Stromal cell of bone marrow (primary cell): ENCODE results near the gene CES1.
"Not testable (repeated sequence)": the region's sequence is repeated elsewhere in the genome, so short reads cannot be mapped to it uniquely, and the experiment has no call there.

Source experiments
- DNase-seq: peaks from one replicate; pipeline ENCODE4 v3.0.0-alpha.2; 2012; ENCODE audit warnings: low read depth

The CES1 gene

DNA sequence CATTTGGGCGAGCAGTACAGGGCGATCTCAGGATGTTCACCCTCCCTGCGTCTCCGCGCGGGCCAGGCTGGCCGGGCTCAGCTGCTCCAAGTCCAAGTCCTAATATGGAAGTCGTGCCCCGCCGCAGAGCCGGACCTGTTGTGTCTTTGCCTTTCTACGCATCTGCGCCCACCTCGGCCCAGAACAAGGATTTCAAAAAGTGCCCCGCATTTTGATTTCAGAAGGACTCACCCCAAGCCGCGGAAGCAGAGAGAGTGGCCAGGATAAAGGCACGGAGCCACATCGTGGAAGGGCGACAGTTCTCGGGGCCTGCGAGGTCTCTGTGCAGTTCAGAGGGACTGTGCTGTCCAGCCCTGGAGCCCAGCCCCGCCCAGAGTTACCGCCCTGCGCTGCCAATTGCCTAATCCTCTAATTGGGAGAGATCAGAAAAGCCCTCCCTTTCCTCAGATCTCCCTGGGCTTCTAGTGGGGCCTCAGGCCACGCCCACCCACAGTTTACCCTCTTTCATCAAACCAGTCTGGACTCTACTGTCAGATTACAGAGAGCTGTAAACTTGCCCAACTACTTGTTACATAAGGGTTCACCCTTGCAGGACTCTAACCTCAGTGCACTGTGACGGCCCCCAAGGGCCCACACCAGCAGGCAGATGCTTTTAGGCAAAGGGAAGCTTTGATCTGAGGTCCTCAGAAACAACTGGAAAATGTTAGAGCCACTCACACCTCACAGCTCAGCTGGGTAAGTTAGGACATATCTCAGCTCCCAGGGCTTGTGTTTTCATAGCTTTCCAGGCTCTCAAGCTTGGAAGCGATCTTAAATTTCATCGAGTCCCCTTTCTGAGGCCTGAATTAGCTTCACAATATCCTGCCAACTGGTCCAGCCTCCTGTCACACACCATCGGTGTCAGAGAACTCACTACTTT is at the start of gene CES1:
TSS of gene CES1 (minus strand) at position 324 of the 919 bp plus-strand sequence. CDS start at position 283, 41 bp downstream.
- DNase-seq, result no peak

- DNase-seq, result no peak
These were observed 44.0 kb upstream of the CES1 start for GRCh38 chr16:55876854-55877253.

GRCh38 chr16:55875273-55875672 is 42.4 kb upstream of the CES1 start, which contains the start of gene CES5A:
TSS of gene CES5A (minus strand) at chr16:55875373. CDS start at chr16:55875221, 152 bp downstream.
- no peak for DNase-seq

DNA sequence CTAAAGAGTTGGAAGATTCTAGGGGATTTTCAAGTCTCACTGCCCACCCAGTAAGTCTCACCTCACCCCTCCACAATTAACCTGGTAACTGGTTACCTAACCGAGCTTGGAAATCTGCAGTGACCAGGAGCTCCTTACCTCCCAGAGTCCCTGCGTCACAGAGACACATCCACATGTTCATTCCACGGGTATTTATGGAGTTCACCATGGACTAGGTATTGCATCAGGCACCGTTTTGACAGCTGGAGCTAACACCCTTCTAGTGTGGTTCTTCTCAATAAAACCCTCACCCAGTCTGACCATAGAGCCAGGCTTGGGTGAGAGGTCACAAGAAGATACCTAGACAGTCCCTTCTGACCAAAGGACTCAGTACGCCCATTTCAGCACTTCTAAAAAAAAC is 40.2 kb upstream of the CES1 start:
- no peak for DNase-seq

DNA sequence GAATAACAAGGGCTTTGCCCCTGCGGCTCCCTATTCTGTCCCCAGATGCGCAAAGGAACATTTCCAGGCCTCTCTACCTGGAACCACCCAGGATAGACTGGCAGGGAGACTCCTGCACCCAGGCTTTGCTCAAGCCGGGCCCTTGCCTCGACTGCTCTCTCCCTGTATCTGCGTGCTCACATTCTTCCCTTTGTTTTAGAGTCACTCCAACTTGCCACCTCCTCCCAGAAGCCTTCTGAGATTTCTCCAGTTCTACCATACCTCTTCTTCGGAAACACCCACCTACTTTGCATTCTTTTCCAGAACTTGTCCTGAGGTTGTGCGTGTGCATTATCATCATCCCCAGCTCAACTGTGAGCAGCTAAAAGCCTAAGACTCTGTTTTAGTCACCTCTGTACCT is 39.2 kb upstream of the CES1 start:
- no peak for DNase-seq

DNA sequence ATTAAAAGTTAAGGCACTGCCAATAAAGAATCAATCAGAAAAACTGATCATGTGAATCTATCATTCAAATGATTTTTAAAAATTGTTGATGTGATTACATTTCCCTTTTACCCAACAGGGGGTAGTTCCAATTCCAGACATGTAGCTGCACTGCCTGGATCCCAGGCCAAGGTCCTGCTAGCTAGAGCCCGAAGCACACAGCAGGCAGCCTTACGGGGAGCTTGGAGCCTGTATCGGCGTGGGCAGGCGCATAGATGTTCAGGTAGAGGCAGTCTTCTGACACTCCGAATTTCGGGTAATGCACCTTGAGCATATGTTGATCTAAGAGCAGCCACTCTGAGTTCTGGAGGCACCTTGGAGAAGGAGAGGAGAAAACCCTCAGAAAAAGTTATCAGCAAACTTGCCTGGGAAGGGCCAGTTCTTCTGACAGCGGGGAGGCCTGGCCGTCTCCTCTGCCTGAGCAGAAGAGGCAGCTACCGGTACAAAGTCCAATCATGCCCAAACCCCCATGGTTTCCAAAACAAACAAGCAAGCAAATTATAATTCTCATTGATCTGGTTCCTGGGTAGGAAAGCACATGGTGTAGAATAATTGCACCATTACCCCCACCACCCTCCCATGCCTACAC is 38.6 kb upstream of the CES1 start:
- DNase-seq, result no peak

DNA sequence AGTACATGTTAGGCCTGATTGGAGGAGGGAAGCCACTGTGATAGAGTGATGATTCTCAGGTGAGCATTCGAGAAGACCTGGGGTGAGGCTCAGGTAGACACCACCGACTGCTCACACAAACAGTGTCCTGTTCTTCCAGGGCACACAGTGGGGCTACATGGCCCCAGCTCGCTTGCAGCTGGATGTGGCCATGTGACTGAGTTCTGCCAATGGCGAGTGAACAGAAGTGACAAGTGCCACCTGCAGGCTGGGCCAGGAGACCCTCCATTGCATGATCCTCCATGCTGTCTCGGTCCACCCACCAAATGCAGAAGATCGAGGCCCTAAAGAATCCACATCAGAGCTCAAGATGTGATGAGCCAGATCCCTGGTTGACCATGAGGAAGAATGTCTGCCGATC is 36.1 kb upstream of the CES1 start:
- DNase-seq, result no peak

DNA sequence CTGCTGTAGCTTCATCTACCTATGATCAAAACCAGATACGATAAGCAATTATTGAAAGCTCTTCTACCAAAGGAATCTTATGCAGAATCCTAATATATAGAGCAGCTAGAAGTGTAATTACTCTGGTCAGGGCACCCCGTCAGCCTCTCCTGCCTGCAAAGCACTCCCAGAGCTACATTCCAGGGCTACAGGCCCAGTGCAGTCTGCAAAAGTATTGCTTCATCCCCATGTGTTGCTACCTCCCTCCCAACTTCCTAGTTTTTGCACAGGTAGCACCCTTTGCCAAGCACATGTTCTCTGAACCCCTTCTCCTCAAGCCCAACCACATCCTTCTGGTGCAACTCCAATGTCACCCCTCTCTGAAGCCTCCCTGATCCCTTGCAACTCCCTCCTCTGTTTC is 35.2 kb upstream of the CES1 start:
- no peak for DNase-seq

GRCh38 chr16:55861288-55861687 is 28.4 kb upstream of the CES1 start:
- DNase-seq, result no peak

GRCh38 chr16:55857650-55858049 is 24.8 kb upstream of the CES1 start:
- not testable (repeated sequence) for DNase-seq

GRCh38 chr16:55856950-55857349 is 24.1 kb upstream of the CES1 start:
- DNase-seq, result no peak

DNA sequence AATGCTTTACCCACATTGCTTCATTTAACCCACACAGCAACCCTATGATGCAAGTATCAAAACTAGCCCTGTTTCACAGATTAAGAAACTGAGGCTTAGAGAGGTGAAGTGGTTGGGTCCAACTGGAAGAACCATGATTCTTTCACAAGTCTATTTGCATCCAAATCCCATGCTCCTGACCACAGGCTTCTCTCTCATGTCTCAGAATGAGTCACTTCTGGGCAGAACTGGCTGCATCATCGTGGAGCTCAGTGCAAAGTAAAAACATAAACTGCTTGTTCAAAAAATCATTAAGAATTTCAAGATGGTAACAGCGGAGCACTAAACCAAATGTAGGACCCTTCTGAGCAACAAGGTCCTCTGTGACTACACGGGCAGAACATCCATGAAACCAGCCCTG is 20.2 kb upstream of the CES1 start:
- DNase-seq, result peak; percentile 34

- DNase-seq, result no peak
These were observed 16.6 kb upstream of the CES1 start for GRCh38 chr16:55849536-55849935.

DNA sequence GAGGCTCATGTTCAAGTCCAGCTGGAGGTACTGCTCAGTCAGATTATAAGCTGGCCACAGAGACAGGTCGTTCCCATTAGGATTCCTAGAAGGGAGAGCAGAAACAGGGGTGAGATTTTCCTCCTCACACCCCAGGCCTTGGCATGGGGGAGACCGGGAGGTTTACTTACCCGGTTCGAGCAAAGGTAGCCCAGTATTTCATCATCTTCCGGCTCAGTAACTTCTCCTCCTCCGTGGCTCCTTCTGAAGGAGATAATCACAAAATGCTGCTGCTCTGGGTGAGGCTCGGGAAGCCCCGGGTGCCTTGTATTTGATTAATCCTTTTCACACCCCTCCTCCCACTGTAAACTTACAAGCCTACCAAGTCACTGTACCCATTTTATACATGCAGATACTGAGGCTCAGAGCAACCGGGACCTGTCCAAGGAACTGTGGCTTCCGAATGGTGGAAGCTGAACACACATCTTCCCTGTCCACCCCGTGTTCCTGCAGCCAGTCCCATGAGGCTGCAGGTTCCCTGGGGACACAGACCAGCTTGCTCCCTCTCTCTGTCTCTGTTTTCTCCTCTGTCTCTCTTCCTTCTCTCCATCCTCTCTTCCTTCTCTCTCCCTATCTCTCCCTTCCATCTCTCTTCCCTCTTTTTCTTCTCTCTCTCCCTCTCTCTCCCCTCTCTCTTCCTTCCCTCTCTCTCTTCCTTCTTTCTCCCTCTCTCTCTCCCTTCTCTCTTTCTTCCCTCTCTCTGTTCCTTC is 13.9 kb upstream of the CES1 start:
- DNase-seq, result no peak

GRCh38 chr16:55843105-55843395 is 10.2 kb upstream of the CES1 start:
- DNase-seq, result no peak

DNA sequence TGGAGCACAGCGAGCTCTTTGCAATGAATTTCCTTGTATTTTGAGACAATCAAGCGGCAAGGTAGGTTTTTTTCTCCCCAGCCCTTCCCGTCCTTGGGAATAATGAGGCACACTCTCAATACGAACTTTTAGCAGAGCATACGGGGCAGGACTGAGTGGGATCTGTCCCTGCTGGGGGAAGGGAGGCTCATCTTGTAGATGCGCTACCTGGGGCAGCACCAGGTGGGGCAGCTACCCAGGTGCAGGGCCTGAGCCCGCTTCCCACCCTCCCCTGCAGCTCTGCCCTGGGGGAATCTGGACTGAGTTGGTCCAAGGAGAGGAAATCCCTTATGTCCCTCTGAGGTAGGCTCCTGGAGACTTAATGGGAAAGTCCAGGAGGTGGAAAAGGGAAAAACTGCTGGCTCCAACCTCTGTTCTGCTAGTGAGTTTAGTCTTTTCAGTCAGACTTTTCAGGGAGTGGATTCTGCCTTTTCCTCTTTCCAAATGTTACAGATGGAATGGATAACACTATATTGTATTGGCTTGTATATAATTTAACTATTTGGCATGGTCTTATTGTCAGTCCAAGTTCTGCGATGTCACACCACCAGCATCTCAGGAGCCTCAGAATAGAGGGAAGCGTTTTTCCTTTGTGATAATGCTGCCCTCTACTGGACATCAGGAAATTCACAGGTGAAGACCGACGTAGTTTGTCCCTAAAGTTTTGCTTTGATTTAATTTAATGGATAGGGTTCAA is 9.6 kb upstream of the CES1 start:
- DNase-seq, result peak; percentile 13

DNA sequence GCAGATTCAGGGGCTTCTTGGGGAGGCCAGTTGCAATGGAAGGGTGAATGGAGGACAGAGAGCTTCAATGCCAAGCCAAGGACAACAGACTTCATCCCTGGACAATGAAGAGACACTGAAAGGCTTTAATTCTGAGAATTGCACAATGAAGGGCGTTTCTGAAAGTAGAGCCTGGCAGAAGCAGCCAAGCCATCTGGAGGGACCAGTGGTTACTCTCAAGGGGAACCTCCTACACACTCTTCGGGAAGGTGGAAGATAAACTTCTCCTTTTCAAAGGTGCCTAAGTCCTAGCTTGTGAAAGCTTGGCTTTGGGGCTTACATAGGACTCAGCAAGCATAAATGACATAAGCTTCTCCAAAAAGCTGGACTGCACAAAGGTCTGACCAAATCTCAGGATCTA is 6.2 kb upstream of the CES1 start:
- DNase-seq, result no peak

- DNase-seq, result no peak
These were observed 3.3 kb upstream of the CES1 start for GRCh38 chr16:55836158-55836611.

- DNase-seq, result no peak
These were observed 2.7 kb upstream of the CES1 start for GRCh38 chr16:55835581-55835980.

- not testable (repeated sequence) for DNase-seq
These were observed 2.3 kb upstream of the CES1 start for GRCh38 chr16:55835173-55835572.

DNA sequence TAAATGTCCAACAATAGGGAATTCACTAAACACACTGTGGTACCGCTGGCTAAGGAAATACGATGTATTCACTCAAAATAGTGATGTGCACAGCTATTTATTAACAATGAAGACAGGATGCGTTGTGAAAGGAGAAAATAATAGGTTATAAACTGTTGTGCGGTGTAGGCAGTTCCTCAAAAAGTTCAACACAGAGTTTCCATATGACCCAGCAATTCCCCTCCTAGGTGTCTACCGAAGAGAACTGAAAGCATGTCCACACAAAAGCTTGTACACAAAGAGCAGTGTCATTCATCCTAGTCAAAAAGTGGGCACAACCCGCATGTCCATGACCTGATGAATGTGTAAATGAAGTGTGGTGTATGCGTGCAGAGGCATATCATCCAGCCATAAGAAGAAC is 1.2 kb upstream of the CES1 start:
- no peak for DNase-seq

- DNase-seq, result no peak
These were observed 497 bp downstream of the CES1 start for GRCh38 chr16:55832425-55832772.
